GM12878 (cell line): ENCODE data around the gene MRPL21. TPM values are rescaled to one million over a fixed set of nuclear protein-coding genes. Genes with fewer than 3 reads are reported as not detected.
A peak's percentile ranks its signal among the peaks of the same experiment; 100 is the strongest.

Experiments
- ATAC-seq: fragments of 200-7000 bp; cut with Tn5 transposase; 3 replicates; pipeline ENCODE4 v1.9.1; 2020; ENCODE audit warnings: mild to moderate bottlenecking, moderate library complexity
- BruUV-seq: library from RNA; stranded (reverse); fragments of 400-500 nt; replicated peaks from 2 replicates; lab custom pipeline; 2021; lab: Mats Ljungman, UMichigan
- CTCF ChIA-PET: fragments of 300-600 bp; sonication (Branson Sonifier 250); formaldehyde crosslinking; extraction: SDS; loops from one replicate; lab custom pipeline; 2021; ENCODE audit warnings: inconsistent platforms; lab: Yijun Ruan, JAX
- POLR2A ChIA-PET: fragments of 350-600 bp; formaldehyde crosslinking; extraction: SDS; loops from one replicate; lab custom pipeline; 2021; ENCODE audit warnings: inconsistent platforms; lab: Charles Lee
- RAD21 ChIA-PET: fragments of 300-600 bp; sonication (Branson Sonifier 250); formaldehyde crosslinking; loops from one replicate; lab custom pipeline; 2023; ENCODE audit warnings: antibody characterized with exemption; ENCODE audit not compliant: unreplicated experiment; lab: Charles Lee
- SMC1A ChIA-PET: fragments of 300-600 bp; sonication (Branson Sonifier 250); formaldehyde crosslinking; loops from one replicate; lab custom pipeline; 2023; ENCODE audit not compliant: unreplicated experiment, uncharacterized antibody; lab: Charles Lee
- DNase-seq: peaks from one replicate; pipeline ENCODE4 v3.0.0-alpha.2; 2011; ENCODE audit warnings: low read depth, low spot score
- FAIRE-seq: peaks from 3 replicates; lab custom pipeline; 2011; peaks lifted over from hg19 to GRCh38; lab: Jason Lieb, UNC
- H2AFZ ChIP-seq: 2 replicates; pipeline ENCODE4 v1.6.0; 2011; ENCODE audit warnings: low read depth, low read length, control low read depth; ENCODE audit not compliant: control insufficient read depth
- H3K27ac ChIP-seq: 2 replicates; pipeline ENCODE4 v1.5.1; 2011; ENCODE audit warnings: control low read depth; ENCODE audit not compliant: control insufficient read depth, insufficient read depth
- H3K27me3 ChIP-seq, 2 experiments: replicated peaks in 1 of 2; 2 replicates each; pipeline versions ENCODE4 v1.6.0 to v1.6.1; 2011; ENCODE audit warnings: low read length in 1 of 2; ENCODE audit not compliant: control insufficient read depth in 2 of 2, insufficient read depth in 2 of 2
- H3K36me3 ChIP-seq, 2 experiments: 2 replicates each; pipeline ENCODE4 v1.5.1; 2011; ENCODE audit warnings: low read length in 1 of 2; ENCODE audit not compliant: control insufficient read depth in 2 of 2, insufficient read depth in 2 of 2
- H3K4me1 ChIP-seq: 2 replicates; pipeline ENCODE4 v1.6.1; 2011; ENCODE audit warnings: mild to moderate bottlenecking, low read length, moderate library complexity, mixed read lengths; ENCODE audit not compliant: control insufficient read depth, insufficient read depth
- H3K4me2 ChIP-seq: 2 replicates; pipeline ENCODE4 v1.6.0; 2011; ENCODE audit warnings: control low read depth; ENCODE audit not compliant: control insufficient read depth, insufficient read depth
- H3K4me3 ChIP-seq: fragments of 200-600 bp; sonication (generic); 2 replicates; pipeline ENCODE4 v1.5.1; 2016
- H3K79me2 ChIP-seq: 2 replicates; pipeline ENCODE4 v1.6.0; 2011; ENCODE audit warnings: low read length; ENCODE audit not compliant: control insufficient read depth, insufficient read depth
- H3K9ac ChIP-seq: 2 replicates; pipeline ENCODE4 v1.8.0; 2011; ENCODE audit warnings: low read length, control low read depth, mixed read lengths; ENCODE audit not compliant: control insufficient read depth, insufficient read depth
- H3K9me3 ChIP-seq: replicated peaks from 3 replicates; pipeline ENCODE4 v1.5.1; 2011; ENCODE audit warnings: mild to moderate bottlenecking, low read length; ENCODE audit not compliant: control insufficient read depth, insufficient read depth
- H4K20me1 ChIP-seq: 2 replicates; pipeline ENCODE4 v1.6.0; 2011; ENCODE audit not compliant: control insufficient read depth, insufficient read depth
- ASH2L ChIP-seq: fragments of 300-600, 200-600 bp; sonication (generic); IDR thresholded peaks from 2 replicates; pipeline ENCODE4 v1.6.1; 2017; ENCODE audit warnings: low read depth, mild to moderate bottlenecking, borderline replicate concordance
- CBFB ChIP-seq: IDR thresholded peaks from 2 replicates; pipeline ENCODE4 v1.6.1; 2016; ENCODE audit warnings: antibody characterized with exemption, low read depth
- E2F4 ChIP-seq: IDR thresholded peaks from 2 replicates; pipeline ENCODE4 v1.6.1; 2012; ENCODE audit warnings: low read depth, low read length, improper control_type of control experiment
- EED ChIP-seq: sonication (generic); IDR thresholded peaks from 2 replicates; pipeline ENCODE4 v1.6.1; 2016; ENCODE audit warnings: antibody characterized with exemption, low read depth
- GABPA ChIP-seq: IDR thresholded peaks from 2 replicates; pipeline ENCODE4 v1.6.1; 2014; ENCODE audit warnings: antibody characterized with exemption, low read depth, mild to moderate bottlenecking, inconsistent platforms
- RAD51 ChIP-seq: fragments of 450-650 bp; IDR thresholded peaks from 2 replicates; pipeline ENCODE4 v1.6.1; 2016; ENCODE audit warnings: moderate library complexity, mild to moderate bottlenecking, inconsistent platforms
- RB1 ChIP-seq: fragments of 450-650 bp; formaldehyde crosslinking; IDR thresholded peaks from 2 replicates; pipeline ENCODE4 v1.6.1; 2017; ENCODE audit warnings: mild to moderate bottlenecking, borderline replicate concordance
- RBBP5 ChIP-seq: fragments of 200-600 bp; sonication (generic); conservative IDR thresholded peaks from 2 replicates; pipeline ENCODE4 v1.6.1; 2016
- RCOR1 ChIP-seq: conservative IDR thresholded peaks from 2 replicates; pipeline ENCODE4 v1.6.1; 2012; ENCODE audit warnings: low read depth, low read length, improper control_type of control experiment
- TAF1 ChIP-seq: IDR thresholded peaks from 2 replicates; pipeline ENCODE4 v1.6.1; 2011; ENCODE audit warnings: mild to moderate bottlenecking, low read depth, low read length, borderline replicate concordance
- USF1 ChIP-seq: IDR thresholded peaks from 2 replicates; pipeline ENCODE4 v1.6.1; 2011; ENCODE audit warnings: borderline replicate concordance, low read depth, mild to moderate bottlenecking, moderate library complexity, mixed read lengths, low read length; ENCODE audit not compliant: insufficient read depth; ENCODE audit errors: extremely low read length
- ZNF274 ChIP-seq: IDR thresholded peaks from one replicate; pipeline ENCODE4 v1.8.0; 2011; ENCODE audit not compliant: insufficient read length, insufficient read depth
- ZNF592 ChIP-seq: fragments of 450-650 bp; IDR thresholded peaks from 2 replicates; pipeline ENCODE4 v1.6.1; 2017; ENCODE audit warnings: mild to moderate bottlenecking, moderate library complexity
- WGBS: methylation state at CpG from one replicate; pipeline ENCODE4 v1.1.6; 2016; ENCODE audit warnings: low lambda C conversion rate; ENCODE audit not compliant: insufficient replicate concordance, insufficient coverage; ENCODE audit errors: missing lambda C conversion rate; 5-methylcytosine and 5-hydroxymethylcytosine counted together
- in situ Hi-C: fragments of 300-500 bp; cut with MboI; formaldehyde crosslinking; loops from 9 replicates; pipeline ENCODE4 v1.14.3; 2018; ENCODE audit warnings: mixed read lengths
- intact Hi-C: fragments of 100-400 bp; cut with micrococcal nuclease; formaldehyde crosslinking; loops from one replicate; pipeline ENCODE4 v1.14.2; 2022; ENCODE audit not compliant: unreplicated experiment
- polyA plus RNA-seq, 11 experiments: library from polyadenylated mRNA; depleted of rRNA in 4 of 11; unstranded in 6 of 11; stranded (reverse) in 5 of 11; fragments of >200 nt; fragmentation: Nextera tagmentation in 4 of 11; fragmentation: Illumina TruSeq in 1 of 11; extraction: Ambion mirVana in 4 of 11; extraction: Trizol in 1 of 11; gene quantifications; 1 replicate in 1 of 11; 2 replicates in 10 of 11; pipeline versions ENCODE4 v1.2.1 to v1.2.3, GENCODE V29; 2011 to 2016; ENCODE audit warnings: inconsistent platforms in 2 of 11, missing spikeins in 2 of 11, low read depth in 1 of 11
- total RNA-seq, 4 experiments: library from RNA; depleted of rRNA in 3 of 4; stranded (reverse); fragments of >200 nt in 3 of 4; fragmentation: Illumina TruSeq in 1 of 4; extraction: Trizol in 1 of 4; gene quantifications; 2 replicates each; pipeline versions ENCODE4 v1.2.1 to v1.2.3, GENCODE V29; 2013 to 2021

The MRPL21 gene
- total and polyA plus RNA-seq, 10 of the 15 experiments (the other 5 are each of a cell fraction or from before 2014, with no cell fraction given), result 86.6 to 283 (median 130) TPM

GRCh38 chr11:68930991-68931855 is 27.6 kb upstream of the MRPL21 start (continued):
- TF ChIP-seq E2F4, result no peak
- TF ChIP-seq ZNF274, result no peak
- TF ChIP-seq RB1, result no peak
- TF ChIP-seq RAD51, result no peak
- no peak for TF ChIP-seq TAF1

- Histone ChIP-seq H2AFZ (no peak overlapping the region), H3K79me2 (no peaks in the 10 kb centered on the region)
- CTCF ChIA-PET, result no interaction called here
Observed at GRCh38 chr11:68929706-68930570, 26.3 kb upstream of the MRPL21 start.

More at GRCh38 chr11:68929706-68930570, 26.3 kb upstream of the MRPL21 start:
- in situ Hi-C loops (no loop called here), intact Hi-C loops (no loop called here)
- H3K9me3 ChIP-seq, result peaks cover 10% of the 10 kb centered on the region
- H3K4me2 ChIP-seq, result no peak overlapping the region
- SMC1A ChIA-PET, result interaction anchor here (0.7 kb wide), 1 partner anchor 1692 kb away, joined by 3 read pairs; no protein-coding TSS in a partner anchor
- H4K20me1 ChIP-seq, result no peaks in the 10 kb centered on the region
- no peak for ATAC-seq
- BruUV-seq, result TSS peak; percentile 27
- H3K27me3 ChIP-seq, result no peaks in the 10 kb centered on the region
- TF ChIP-seq RBBP5 (no peak), ZNF274 (no peak), RCOR1 (no peak), ASH2L (no peak), ZNF592 (no peak), GABPA (no peak), USF1 (no peak), CBFB (no peak), EED (no peak)
- no peak overlapping the region for H3K27ac ChIP-seq
- H3K9ac ChIP-seq, result no peak overlapping the region
- RAD21 ChIA-PET, result no interaction called here
- no peak for FAIRE-seq
- H3K36me3 ChIP-seq, result peaks cover 8 to 22% of the 10 kb centered on the region in 2 experiments; a peak in 3 of 4 replicates
- POLR2A ChIA-PET, result interaction anchor here (1.1 kb wide), 1 partner anchor 27 kb away, joined by 4 read pairs; the partner anchor contains the start of genes IGHMBP2 and MRPL21
- WGBS, result 96% methylated on average over 19 of the region's 20 CpGs
- no peak for DNase-seq
- peaks cover 11% of the 10 kb centered on the region for H3K4me1 ChIP-seq
- H3K4me3 ChIP-seq, result no peak overlapping the region
